OCI-LY7 (cell line): Measurements from ENCODE around the gene SAPCD2.

Experiments
- CTCF ChIP-seq: fragments of 200-600 bp; sonication (generic); conservative IDR thresholded peaks from 2 replicates; pipeline ENCODE4 v1.5.1; 2014; ENCODE audit warnings: mild to moderate bottlenecking, antibody characterized with exemption, low read length, moderate library complexity, mixed read lengths
- EZH2phosphoT487 ChIP-seq: fragments of 200-600 bp; sonication (generic); IDR thresholded peaks from 2 replicates; pipeline ENCODE4 v1.6.1; 2018; ENCODE audit warnings: low read depth, borderline replicate concordance, mild to moderate bottlenecking, mixed run types, antibody characterized with exemption, low read length, moderate library complexity, mixed read lengths

GRCh38 chr9:137103206-137103999 is 33.0 kb upstream of the SAPCD2 start:
- no peak for TF ChIP-seq CTCF
- no peak for TF ChIP-seq EZH2phosphoT487
